ENCODE measurements around the gene ZBTB39.
"Not testable (repeated sequence)": the region's sequence is repeated elsewhere in the genome, so short reads cannot be mapped to it uniquely, and the experiment has no call there.

Gene ZBTB39

DNA sequence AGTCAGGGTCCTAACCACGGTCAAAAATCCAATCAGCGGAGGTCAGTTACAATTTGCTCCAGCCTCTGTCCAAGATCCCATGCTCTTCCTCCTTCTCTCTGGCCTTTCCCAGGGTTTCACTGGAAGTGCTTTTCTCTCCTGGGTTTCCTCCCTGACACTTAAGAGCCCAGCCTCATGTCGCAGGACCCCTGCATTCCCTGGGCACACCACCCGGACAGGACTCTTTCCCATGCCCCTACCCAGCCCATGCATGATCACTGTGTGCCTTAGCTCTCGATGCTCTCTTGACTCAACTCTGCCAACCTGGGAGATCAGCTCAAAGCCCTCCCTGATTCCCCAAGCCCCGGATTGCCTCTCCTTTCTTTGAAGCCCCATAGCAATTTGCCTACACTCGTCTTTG is 25.4 kb upstream of the ZBTB39 start:
- DNase-seq (ENCODE audit: low read depth in 2 of 2): no peak

DNA sequence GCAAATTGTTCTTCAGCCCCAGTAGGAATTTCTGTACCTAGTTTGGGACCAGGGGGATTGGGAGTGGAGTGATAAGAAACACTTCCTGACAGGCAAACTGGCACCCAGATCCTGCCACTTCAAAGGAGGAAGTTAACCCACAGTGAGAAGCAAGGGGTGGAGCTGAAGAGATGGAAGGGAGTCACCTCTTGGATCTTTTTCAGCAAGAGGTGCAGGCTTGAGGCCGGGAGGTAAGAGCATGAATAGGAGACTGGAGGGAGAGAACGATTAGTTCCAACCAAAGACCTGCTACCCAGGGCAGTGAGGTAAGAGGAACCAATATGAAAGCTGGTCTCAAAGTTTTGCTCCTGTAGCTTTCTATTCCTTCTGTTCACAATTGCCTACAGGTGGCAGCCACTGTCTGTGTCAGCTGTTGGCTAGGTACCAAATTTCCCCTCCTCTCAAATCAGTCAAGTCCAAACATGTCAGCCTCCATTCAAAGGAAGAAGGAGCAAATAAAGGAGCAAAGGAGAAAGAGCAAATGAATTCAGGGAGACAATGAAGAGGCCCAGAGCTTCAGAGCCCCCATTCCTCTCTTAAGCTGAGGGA is 24.9 kb upstream of the ZBTB39 start:
- DNase-seq (ENCODE audit: low read depth in 2 of 2): no peak

DNA sequence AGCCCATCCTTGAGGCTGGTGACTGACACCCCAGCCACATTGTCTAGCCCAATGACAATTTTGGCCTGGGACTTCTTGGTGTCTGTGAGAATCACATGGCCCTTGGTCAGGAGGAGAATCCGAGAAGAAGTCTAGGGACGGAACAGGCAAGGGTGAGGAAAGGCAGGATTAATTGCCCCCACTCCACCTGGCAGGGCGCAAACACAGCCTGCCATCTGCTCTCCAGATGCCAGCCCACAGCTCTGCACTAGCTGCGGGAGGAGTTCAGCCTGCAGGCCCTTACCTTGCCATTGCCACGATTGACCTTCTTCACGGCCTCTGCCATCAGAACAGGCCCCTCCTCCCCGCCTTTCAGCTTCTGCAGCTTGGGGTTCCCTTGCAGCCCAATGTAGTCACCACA is 23.1 kb upstream of the ZBTB39 start:
- no peak for DNase-seq (ENCODE audit: low read depth in 2 of 2)

DNA sequence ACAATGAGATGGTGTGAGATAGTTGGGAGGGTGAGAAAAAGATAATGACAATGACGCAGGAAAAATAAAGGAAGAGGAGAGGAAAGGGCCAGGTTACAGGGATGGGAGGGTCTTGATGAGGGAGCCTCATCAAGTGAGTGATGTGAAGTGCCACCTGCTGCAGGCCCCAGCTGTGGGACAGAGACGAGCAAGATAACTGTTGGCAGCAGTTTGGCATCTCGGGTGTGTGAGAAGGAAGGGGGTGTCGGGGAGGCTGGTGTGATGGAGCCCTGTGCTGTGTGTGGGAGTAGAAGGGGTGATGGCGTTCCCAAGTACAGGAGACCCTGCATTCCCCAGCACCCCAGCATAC is 21.4 kb upstream of the ZBTB39 start:
- no peak for DNase-seq (ENCODE audit: low read depth in 2 of 2)

DNA sequence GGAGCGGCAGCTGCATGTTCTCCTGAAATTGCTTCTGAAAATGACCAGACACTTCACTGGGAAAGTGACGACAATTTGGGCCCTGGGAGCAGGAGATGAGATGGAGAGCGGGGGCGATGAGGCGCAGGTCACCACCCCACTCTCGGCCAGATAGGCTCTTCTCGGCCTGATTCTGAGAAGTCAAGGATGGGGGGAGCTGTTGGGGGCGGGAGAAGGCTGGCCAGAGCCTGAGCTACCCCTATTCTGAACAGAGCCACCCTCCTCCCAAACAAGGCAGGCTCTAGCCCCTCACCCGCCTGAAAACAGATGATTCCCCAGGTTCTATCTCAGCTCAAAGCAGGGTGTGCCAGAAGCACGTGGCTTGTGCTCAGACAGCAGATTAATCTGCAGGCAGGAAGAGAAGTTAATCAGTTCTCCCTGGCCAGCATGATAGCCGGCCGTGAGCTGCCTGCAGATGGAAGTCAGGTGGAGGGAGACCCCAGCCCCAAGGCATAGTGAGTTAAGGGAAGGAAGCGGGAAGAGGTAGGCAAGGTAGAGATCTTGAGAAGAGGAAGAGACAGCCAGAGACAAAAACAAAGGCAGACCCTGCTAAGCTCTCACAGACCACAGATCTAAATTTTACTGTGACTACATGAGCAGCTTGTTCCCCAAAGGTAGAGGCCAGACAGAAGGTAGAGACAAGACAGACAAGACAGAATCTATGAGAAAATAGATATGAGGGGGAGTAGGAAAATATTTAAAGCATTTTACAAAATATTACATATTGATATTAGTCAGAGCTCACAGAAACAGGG is 20.9 kb upstream of the ZBTB39 start:
- DNase-seq (ENCODE audit: low read depth in 2 of 2): no peak

DNA sequence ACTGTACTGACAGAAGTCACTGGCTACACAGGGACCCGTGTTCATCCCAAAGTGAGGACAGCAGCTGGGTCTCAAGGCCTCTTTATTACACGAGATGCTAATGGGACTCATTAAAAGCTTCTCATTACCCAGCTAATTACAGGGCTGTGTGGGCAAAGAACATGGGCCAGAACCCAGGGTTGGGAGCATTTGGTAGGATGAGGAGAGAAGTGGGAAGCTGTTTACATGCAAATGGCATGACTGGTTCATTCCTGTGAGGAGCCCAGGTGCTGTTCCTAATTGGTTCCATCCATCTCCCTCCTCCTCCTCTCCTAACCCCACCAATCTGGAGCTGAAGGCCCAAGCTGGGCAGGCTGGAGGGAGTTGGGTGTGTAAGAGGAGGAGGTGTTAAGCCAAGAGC is 18.9 kb upstream of the ZBTB39 start:
- no peak for DNase-seq (ENCODE audit: low read depth in 2 of 2)

DNA sequence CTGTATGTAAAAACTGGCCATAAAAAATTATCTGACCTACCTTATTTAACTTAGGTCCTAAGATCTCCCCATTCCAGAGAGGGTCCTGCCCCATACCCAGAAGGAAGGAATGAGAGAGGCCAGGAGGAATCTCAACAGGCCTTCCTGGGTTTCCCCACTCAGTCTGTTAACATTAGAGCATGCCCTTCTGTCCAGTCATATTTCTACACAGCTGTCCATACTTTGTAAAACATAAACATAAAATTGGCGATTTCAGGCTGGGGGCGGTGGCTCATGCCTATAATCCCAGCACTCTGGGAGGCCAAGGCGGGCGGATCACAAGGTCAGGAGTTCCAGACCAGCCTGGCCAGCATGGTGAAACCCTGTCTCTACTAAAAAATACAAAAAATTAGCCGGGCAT is 16.0 kb upstream of the ZBTB39 start:
- DNase-seq (ENCODE audit: low read depth in 2 of 2): not testable (repeated sequence)

DNA sequence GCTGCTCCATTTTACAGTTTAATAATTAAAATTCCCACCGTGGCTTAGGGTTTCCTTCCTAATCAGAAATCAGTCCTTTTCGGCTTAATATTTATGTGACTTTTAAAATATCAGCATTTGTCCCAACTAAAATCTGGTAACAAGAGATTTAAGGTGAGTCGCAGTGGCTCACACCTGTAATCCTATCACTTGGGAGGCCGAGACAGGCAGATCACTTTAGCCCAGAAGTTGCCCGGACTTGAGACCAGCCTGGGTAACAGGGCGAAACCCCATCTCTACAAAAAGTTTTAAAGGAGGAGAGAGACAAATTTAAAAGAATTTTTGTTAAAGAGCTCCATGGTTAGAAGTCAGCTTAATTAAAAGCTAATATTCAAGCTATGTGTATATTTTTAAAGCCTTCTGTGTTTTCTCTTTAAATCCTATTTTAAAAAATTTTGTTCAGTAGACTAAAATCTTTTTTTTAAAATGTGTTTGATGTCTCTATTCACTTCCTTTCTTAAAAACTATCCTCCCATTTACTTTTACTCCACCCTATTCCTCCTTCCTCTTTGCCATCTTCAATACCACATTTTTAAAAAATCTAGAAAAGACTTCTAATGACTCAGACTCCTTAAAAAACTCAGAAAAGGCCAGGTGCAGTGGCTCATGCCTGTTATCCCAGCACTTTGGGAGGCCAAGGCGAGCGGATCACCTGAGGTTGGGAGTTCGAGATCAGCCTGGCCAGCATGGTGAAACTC is 13.8 kb upstream of the ZBTB39 start:
- no peak for DNase-seq (ENCODE audit: low read depth in 2 of 2)

DNA sequence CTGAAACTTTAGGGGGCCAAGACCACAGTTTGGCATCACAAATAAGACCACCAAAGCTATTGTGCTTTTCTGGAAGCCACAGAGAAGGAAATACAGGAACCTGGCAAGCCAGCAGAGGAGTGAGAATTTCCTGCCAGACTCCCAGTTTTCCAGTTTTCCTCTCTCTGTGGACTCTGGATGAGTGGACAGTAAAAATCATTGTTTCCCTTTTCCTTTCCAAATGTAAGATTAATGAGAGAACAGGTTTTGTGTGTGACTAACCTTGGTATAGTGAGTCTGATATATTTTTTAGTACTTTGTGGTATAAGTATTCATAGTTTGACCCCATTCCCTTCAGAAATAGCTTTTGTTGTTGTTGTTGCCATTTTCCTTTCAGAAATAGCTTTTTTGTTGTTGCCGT is 12.6 kb upstream of the ZBTB39 start:
- no peak for DNase-seq (ENCODE audit: low read depth in 2 of 2)

DNA sequence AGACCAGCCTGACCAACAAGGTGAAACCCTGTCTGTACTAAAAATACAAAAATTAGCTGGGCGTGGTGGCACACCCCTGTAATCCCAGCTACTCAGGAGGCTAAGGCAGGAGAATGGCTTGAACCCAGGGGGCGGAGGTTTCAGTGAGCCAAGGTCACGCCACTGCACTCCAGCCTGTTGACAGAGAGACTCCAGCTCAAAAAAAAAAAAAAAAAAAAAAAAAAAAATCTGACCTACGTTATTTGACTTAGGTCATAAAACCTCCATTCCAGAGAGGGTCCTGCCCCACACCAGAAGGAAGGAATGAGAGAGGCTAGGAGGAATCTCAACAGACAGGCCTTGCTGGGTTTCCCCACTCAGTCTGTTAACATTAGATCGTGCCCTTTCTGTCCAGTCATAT is 12.0 kb upstream of the ZBTB39 start:
- not testable (repeated sequence) for DNase-seq (ENCODE audit: low read depth in 2 of 2)

DNA sequence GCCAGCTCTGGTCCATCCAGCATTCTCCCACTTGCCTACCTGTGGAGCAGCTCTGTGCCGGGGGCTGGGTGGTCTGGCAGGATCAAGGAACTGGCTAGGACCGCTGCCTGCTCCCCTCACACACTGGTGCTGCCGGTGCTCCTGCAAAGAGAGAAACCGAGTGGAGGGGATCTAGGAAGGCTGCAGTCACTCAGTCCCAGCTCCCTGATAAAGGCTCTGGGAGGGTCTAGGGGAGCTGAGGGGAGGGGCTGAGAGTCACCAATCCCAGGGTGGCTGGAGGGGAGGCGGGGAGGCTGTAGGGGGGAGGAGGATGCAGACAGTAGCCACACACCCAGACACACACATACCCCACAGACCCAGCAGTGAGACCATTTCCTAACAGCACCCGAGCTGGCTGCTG is 10.0 kb upstream of the ZBTB39 start, which contains the start of gene TAC3:
TAC3 (minus strand) TSS at position 182 of the 400 bp plus-strand sequence. CDS start 732 bp downstream, outside the sequence.
- no peak for DNase-seq (ENCODE audit: low read depth in 2 of 2)

DNA sequence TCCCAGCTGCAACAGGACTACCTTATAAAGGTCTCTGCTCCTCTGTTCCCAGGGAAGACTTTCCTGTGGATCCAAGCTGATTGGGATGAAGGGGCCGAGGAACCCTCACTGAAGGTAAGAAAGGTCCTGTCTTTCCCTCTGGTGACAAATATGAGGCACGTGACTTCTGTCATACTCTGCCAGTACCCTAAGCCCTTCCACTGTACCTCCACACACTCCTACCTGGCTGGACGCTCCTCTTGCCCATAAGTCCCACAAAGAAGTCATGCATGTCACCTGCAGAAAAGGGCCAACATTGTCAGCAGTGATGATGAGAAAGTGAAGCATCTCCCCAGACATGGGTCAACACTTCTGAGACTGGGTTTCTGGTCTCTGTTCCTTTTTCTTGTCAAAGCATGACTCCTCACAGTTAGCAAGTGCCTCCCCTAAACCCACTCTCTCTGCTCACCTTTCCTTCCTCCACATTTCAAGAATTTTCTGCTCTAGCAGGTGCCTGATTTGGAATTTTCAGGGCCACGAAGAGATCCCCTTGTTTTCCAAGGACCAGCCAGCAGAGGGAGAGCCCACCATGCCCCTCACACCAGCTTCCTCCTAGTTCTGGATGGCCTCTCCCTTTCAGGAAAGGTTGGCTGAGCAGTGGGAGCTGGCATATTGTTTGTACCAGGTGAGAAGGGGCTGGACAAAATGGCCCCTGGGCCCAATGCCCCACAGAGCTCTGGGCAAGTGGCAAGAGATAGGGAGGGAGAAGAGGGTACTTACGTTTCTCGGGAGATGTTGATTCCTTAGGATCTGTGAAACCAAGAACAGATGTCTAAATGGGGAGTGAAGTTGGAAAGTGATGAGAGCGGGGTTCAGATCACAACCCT is 6.5 kb upstream of the ZBTB39 start:
- no peak for DNase-seq (ENCODE audit: low read depth in 2 of 2)

DNA sequence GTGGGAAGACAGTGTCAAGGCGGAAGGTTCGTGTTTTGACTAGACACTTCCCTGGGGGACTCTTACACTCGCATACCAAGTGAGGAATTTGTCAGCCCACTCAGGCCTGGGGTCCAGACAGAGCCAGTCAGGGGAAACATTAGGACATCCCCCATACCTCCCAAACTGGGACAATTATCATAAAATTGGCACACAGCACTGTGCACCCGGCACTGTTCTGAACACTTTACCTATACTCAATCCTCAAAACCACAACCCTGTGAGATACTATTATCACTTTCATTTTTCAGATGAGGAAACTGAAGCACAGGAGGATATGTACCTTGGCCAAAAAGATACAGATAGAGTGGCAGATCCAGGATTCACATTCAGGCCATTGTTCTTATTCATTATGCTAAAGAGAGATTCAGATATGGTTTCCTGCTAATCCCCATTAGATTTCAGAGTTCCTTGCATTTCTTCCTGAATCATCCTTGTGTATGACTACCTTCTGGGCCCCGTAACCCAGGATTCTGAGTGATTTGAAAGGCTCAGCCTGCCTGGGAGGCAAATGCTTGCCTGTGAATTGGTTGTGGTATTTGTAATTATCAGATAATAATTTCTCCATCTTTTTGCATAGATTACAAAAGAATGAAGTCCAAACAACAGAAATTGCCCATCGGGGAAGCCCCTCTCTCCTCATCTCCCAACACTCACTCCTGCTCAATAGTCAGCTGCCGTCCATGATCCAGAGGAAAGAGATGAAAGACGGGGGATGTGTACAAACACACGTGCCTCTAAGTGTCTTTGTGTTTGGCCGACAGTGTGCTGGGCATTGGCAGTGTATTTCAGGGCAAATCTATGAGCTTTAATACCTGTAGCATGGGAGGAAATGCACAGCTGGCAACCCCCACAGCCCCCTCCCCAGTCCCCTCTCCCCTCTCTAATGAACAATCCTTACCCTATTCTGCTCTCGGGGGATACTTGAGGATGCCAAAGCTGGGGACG is 5.4 kb upstream of the ZBTB39 start:
- DNase-seq (ENCODE audit: low read depth in 2 of 2): no peak

DNA sequence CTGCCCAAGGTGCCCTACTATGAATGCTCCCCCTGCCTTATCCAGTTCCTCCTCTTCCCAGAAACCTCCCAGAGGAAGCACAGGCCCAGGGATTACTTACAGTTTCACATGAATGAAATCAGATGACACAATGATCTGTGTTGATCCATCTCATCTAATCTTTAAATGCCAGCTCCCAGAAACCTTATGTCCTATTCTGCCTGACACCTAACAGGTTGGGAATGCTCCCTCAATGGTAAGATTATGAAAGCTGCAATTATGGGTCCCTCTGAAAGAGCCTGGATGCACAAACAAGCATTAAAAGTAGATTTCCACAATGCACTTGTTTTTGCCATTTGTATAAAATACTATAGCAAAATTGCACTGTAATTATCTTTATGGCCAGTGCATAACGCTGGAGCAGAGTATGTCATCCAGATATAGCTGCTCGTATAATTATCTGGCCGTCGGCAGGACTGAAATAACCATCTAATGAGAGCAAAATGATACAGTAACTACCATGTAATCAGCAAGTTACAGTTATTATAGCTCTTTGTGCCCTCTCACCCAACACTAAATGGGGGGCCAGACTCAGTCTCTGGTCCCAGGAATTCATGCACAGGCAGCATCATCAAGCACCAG is 4.4 kb upstream of the ZBTB39 start:
- DNase-seq (ENCODE audit: low read depth in 2 of 2): no peak

DNA sequence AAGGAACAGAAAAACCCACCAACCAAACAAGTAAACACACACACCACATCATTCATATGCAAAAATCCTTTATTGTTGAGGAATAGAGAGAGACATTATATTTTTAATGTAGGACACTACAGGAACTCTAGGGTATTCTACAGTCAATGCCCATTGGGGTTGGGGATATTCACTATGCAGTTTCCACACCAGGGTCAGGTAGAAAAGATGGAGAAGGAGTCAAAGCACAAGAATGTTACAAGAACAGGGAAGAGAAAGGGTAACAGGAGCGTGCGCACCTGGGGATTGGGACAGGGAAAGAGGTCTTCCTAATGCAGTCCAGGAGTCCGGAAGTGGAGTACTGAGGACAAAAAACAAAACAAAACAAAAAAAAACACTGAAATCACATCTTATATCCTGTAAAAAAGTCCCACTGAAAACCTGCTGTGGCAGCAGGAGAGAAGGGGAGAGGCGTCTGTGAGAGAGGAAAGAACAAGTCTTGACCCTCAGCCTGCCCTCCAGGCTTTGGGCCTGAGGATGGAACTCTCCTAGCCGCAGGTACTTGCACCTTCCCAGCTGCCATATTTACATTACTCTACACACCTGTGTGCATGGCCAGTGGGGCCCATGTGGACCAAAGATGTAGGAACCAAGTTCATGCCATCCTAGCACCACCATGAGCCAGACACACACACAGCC is 3.7 kb upstream of the ZBTB39 start:
- DNase-seq (ENCODE audit: low read depth in 2 of 2): no peak

DNA sequence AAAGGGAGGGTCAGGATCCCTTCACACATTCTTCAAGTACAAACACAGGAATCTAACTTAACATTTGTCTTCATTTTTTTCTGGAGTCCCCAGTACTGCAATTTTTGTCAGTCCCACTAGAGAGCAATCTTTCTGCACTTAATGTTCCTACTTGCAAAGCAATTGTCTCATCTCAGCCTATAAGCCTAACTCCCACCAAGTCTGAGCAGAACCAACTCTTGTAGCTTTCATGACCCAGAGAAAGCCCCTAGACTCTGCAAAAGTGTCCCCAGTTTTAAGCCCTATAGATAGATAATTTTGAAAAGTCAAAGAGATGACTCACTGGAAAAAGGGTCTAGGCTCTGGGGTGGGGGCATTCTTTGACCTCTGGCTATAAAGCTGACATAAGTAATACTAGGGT is 1.8 kb upstream of the ZBTB39 start:
- no peak for DNase-seq (ENCODE audit: low read depth in 2 of 2)

DNA sequence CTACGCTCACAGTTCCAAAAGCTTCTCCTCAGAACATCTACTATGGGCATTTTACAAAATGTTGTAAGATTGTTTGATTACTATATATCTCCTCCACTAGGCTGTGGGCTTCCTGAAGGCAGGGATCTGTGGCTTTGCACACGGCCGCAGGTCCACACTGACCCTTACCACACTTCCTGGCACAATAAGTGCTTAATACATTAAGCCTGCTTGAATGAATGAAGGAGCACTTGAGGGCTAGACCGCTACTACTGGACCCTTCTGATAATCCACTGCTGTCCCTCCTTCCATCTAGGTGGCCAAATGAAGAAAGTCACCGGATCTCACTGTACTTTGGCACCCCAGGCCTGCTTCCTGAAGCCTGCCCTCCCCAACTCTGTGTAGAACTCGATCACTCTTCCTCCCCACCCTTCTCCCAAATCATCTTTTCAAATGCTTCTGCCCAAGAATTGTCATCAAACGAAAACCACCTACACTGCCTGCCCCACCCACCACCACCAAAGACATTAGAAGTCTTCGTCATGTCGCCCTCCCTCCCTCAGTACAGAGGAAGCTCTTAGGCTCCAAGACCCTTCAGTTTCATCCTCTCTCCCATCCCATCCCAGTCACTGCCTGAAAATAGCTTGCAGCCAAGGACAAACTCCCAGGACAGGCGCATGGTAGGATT is 596 bp upstream of the ZBTB39 start:
- peak in 1 of 2 donors; percentile 22 for DNase-seq (ENCODE audit: low read depth in 2 of 2)

DNA sequence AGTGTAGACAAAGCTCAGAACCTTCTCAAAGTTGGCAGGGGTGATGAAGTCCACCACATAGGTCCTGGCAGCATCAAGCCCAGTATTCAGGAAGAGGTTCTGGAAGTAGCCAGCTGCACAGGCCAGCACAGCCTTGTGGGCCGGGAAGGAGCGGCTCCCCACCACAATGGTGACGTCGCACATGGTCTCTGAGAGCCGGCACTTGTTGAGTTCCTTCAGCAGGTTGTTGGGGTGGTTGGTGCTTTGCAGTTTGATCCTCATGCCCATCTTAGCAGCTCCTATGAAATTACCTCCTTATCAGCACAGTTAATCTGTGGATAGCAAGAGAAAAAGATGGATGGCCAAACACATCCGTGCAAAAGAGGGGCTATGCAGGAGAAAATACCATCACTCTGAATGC is 1.7 kb downstream of the ZBTB39 start:
- DNase-seq (ENCODE audit: low read depth in 2 of 2): no peak

DNA sequence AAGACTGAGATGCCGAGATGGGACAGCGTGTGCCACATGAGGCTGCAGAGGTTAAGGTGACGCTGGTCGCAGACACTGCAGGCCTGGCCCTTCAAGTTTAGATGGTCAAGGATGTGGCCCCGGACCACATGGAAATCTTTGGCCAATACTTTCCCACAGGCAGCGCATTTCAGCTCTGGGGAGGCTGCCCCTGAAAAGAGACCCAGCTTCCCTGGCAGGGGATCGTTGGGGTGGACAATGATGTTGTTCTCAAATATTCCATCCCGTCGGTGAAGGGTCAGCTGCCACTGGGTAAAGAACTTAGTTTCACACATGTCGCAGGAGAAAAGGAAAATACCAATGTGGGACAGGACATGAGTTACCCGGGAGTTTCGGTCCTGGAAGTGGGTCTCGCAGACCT is 3.0 kb downstream of the ZBTB39 start:
- DNase-seq (ENCODE audit: low read depth in 2 of 2): no peak

Measured in stimulated activated CD8-positive, alpha-beta memory T cell treated with anti-CD3 and anti-CD28 coated beads, Interleukin-7, amount 100 ng/mL, for 4 hours (primary cell).